Uterus (tissue), 4 donors: ENCODE measurements around the gene LRRC4B. TPM values are rescaled to one million over a fixed set of nuclear protein-coding genes. Genes with fewer than 3 reads are reported as not detected.

ENCODE experiments used
- DNase-seq, 2 donors: peaks; one replicate each; pipeline ENCODE4 v3.0.0-alpha.2; 2019 to 2020
- H3K27ac ChIP-seq, 2 donors: fragments of 200-600 bp; sonication (generic); 1 replicate in 1 of 2; 2 replicates in 1 of 2; pipeline ENCODE4 v1.5.1; 2016 to 2018
- H3K27me3 ChIP-seq, 2 donors: fragments of 200-600 bp; sonication (generic); one replicate each; pipeline ENCODE4 v1.5.1; 2018 to 2019; ENCODE audit warnings: control low read depth in 1 of 2
- H3K36me3 ChIP-seq, 2 donors: fragments of 200-600 bp; sonication (generic); one replicate each; pipeline ENCODE4 v1.5.1; 2019; ENCODE audit warnings: control low read depth in 1 of 2
- H3K4me1 ChIP-seq, 2 donors: fragments of 200-600 bp; sonication (generic); one replicate each; pipeline ENCODE4 v1.5.1; 2018 to 2019; ENCODE audit warnings: control low read depth in 1 of 2
- H3K4me3 ChIP-seq, 2 donors: fragments of 200-600 bp; sonication (generic); 1 replicate in 1 of 2; 2 replicates in 1 of 2; pipeline ENCODE4 v1.5.1; 2018 to 2019; ENCODE audit warnings: mild to moderate bottlenecking in 1 of 2
- H3K9me3 ChIP-seq, 2 donors: fragments of 200-600 bp; sonication (generic); one replicate each; pipeline ENCODE4 v1.5.1; 2019; ENCODE audit warnings: control low read depth in 1 of 2
- POLR2A ChIP-seq, 2 donors: fragments of 450-650 bp; IDR thresholded peaks; one replicate each; pipeline ENCODE4 v1.6.1; 2016; ENCODE audit warnings: antibody characterized with exemption in 2 of 2, mild to moderate bottlenecking in 1 of 2, moderate library complexity in 1 of 2
- intact Hi-C: fragments of 100-400 bp; cut with DNase I; formaldehyde crosslinking; loops from one replicate; pipeline ENCODE4 v1.15.1; 2023; ENCODE audit warnings: low total_unique reads
- total RNA-seq, 4 donors: library from RNA; depleted of rRNA in 3 of 4; stranded (reverse); fragments of >200 nt in 3 of 4; gene quantifications; one replicate each; pipeline versions ENCODE4 v1.1.0 to v1.2.4, GENCODE V29; 2014 to 2023
- TF ChIP-seq, protein P1 (sequence below), 4 experiments: fragments of 200-600 bp in 2 of 4; fragments of 450-650 bp in 2 of 4; sonication (generic) in 2 of 4; IDR thresholded peaks; one replicate each; pipeline ENCODE4 v1.5.1; 2016 to 2019; ENCODE audit warnings: antibody characterized with exemption in 4 of 4, mild to moderate bottlenecking in 2 of 4, moderate library complexity in 1 of 4
- donor health status: DM: yes; HTN: yes; CAD: no.

LRRC4B gene
- total RNA-seq, 4 donors from 2014 or later = 2.4 to 38.0 (median 13.2) TPM

DNA sequence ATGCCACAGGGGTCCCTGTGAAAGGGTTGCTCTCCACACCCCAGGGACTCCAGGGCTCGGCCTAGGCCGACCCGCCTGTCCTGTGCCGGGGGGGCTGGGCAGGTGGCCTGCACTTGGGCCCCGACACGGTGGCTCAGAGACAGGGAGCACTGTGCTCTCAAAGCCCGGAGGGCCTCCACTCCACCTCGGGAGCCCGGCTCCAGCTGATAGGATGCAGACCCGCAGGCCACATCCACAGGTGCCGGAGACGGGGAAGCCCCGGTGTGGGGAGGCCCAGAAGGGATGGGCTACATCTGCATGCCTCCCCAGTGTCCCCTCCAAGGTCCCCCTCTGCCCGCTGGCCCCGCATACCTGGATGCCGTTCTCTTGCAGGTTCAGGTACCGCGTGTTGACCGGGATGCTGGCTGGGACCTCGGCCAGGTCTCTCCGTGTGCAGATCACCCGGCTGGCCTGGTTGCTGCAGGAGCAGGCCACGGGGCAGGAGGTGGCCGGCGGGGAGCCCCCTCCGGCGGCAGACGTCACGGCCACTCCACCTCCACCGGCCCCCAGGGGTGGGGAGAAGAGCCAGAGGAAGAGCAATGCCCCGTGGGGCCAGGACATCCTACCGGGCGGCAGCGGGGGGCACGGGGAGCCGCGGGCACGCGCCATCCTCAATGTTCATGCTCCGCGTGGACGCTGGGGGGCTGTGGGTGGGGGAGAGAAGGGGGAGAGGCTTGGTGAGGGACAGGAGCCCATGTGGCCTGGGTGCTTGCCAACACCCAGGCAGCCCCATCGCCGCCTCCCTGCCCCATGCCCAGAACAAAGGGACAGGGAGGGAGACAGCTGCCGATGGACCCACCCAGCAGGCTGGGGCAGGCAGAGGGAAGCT, 19.8 kb downstream of the LRRC4B start:
- no peak overlapping the region for H3K4me3 ChIP-seq
- H3K27me3 ChIP-seq = no peaks in the 10 kb centered on the region
- H3K4me1 ChIP-seq = no peaks in the 10 kb centered on the region
- no peak overlapping the region for H3K27ac ChIP-seq
- intact Hi-C loops = no loop called here
- H3K36me3 ChIP-seq = no peaks in the 10 kb centered on the region
- no peaks in the 10 kb centered on the region for H3K9me3 ChIP-seq
- no peak for DNase-seq
- TF ChIP-seq, protein P1, sequence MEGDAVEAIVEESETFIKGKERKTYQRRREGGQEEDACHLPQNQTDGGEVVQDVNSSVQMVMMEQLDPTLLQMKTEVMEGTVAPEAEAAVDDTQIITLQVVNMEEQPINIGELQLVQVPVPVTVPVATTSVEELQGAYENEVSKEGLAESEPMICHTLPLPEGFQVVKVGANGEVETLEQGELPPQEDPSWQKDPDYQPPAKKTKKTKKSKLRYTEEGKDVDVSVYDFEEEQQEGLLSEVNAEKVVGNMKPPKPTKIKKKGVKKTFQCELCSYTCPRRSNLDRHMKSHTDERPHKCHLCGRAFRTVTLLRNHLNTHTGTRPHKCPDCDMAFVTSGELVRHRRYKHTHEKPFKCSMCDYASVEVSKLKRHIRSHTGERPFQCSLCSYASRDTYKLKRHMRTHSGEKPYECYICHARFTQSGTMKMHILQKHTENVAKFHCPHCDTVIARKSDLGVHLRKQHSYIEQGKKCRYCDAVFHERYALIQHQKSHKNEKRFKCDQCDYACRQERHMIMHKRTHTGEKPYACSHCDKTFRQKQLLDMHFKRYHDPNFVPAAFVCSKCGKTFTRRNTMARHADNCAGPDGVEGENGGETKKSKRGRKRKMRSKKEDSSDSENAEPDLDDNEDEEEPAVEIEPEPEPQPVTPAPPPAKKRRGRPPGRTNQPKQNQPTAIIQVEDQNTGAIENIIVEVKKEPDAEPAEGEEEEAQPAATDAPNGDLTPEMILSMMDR (IDR thresholded peaks at IDR 0.05) = no peak
- TF ChIP-seq POLR2A (IDR thresholded peaks at IDR 0.05) = no peak

DNA sequence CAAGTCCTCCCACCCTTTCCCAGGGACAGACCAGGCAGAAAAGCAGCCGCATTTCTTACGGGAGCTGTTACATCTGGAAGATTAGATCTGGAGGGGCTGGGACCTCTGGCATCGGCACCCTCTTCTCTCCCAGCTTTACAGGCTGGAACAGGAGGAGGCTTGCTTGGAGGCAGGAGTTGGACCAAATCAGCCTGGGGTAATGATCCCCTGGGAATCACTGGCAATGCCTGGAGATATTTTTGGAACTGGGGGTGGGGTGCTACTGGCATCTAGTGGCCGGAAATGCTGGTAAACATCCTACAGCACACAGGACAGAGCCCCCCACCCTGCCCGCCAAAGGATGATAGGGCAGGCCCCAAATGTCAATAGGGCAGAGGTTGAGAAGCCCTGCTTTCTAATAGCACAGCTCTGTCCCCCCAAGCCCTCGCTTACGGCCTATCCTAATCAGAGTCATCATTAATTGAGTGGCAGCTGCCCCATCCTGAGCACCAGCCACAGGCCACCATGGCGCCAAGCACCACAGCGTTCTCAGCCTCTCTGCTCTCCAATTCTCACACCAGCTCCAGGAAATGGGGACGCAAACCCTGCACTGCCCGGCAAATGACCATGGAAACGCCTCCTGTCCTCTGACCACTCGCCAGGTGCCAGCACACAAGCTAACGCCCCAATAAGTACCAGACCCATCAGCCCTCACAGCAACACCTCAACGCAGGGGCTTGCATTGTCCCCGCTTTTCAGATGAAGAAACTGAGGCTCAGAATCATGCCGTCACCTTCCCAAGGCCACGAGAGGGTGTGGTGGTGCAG, 20.6 kb downstream of the LRRC4B start:
- intact Hi-C loops = no loop called here
- H3K27ac ChIP-seq = no peak overlapping the region
- no peaks in the 10 kb centered on the region for H3K36me3 ChIP-seq
- H3K27me3 ChIP-seq = no peaks in the 10 kb centered on the region
- H3K9me3 ChIP-seq = no peaks in the 10 kb centered on the region
- H3K4me3 ChIP-seq = no peak overlapping the region
- DNase-seq = no peak
- H3K4me1 ChIP-seq = no peaks in the 10 kb centered on the region
- TF ChIP-seq, protein P1 (IDR thresholded peaks at IDR 0.05) = no peak
- no peak for TF ChIP-seq POLR2A (IDR thresholded peaks at IDR 0.05)

DNA sequence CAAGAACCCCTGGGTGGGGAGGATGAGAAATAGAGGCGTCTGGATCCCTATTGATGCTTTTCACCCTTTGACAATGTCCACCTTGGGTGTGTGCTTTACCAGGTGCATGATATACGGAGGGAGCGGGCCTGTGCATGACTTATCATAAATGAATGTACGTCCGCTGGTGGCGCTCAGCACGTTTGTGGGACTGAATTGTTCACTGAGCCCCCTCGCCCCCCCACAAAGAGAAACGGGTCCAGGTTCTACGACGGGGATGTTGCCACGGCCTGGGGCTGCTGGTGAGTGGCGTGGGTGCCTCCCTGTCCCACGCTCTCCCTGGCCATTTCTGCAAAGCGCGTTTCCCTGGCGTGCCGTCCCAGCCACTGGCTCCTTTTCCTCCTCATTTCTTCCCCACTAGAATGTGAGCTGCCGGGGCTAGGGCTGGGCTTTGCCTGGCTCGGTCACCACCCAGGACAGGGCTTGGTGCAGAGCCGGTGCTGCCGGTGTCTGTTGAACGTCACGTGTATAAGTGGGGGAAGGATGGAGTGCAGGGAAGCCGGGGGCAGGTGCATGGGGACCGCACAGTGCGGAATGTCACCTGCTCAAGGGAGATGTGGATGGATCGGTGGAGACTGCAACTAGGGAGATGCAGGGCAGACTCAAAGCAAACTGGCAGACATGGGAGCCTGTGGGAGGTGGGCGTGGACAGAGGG, 21.6 kb downstream of the LRRC4B start:
- Histone ChIP-seq H3K9me3 (no peaks in the 10 kb centered on the region), H3K27ac (no peak overlapping the region), H3K4me3 (no peak overlapping the region), H3K36me3 (no peaks in the 10 kb centered on the region), H3K4me1 (no peaks in the 10 kb centered on the region), H3K27me3 (no peaks in the 10 kb centered on the region)
- no peak for DNase-seq
- intact Hi-C loops = no loop called here
- TF ChIP-seq POLR2A (IDR thresholded peaks at IDR 0.05) = no peak

DNA sequence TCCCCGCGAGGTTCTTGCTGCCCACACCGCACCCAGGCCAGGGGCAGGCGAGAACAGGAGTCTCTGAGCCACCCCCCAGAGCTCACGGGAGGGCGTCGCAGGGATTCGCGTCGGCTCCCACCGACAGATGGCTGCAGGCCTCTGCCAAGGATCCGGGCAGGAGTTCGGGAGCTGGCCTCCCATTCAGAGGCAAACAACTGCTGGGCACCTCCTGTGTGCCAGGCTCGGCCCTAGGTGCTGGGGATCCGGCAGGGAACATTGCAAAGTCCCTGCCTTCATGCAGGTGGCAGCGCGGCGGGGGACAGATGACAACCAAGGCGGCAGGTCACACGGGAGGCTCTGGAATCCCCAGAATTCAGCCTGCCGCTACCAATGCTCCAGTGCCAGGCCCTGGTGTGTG, 25.3 kb downstream of the LRRC4B start:
- no peak overlapping the region for H3K4me3 ChIP-seq
- H3K4me1 ChIP-seq = no peaks in the 10 kb centered on the region
- H3K9me3 ChIP-seq = no peaks in the 10 kb centered on the region
- TF ChIP-seq, protein P1 (IDR thresholded peaks at IDR 0.05) = no peak
- TF ChIP-seq POLR2A (IDR thresholded peaks at IDR 0.05) = no peak
- intact Hi-C loops = no loop called here
- H3K27ac ChIP-seq = no peak overlapping the region
- no peaks in the 10 kb centered on the region for H3K36me3 ChIP-seq
- no peak for DNase-seq
- no peaks in the 10 kb centered on the region for H3K27me3 ChIP-seq

DNA sequence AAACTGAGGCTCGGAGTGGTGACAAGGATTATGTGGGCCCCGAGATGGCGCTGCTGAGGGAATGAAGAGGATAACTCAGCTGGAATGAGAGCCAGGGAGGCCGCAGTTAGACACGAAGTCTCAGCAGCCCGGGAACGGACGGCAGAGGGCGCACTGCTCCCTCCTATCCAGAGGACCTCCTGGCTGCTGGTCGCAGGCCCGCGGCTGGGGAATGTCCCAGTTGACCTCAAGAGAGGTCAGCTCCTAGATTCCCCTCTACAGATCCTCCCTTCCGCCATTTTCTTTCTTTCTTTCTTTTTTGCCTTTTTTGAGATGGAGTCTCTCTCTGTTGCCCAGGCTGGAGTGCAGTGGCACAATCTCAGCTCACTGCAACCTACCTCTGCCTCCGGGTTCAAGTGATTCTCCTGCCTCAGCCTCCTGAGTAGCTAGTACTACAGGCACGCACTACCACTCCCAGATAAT, 30.4 kb downstream of the LRRC4B start:
- Histone ChIP-seq H3K27ac (no peak overlapping the region), H3K27me3 (no peaks in the 10 kb centered on the region), H3K36me3 (no peaks in the 10 kb centered on the region), H3K4me1 (no peaks in the 10 kb centered on the region), H3K4me3 (no peak overlapping the region), H3K9me3 (peaks cover 0 to 4% of the 10 kb centered on the region in 2 donors)
- intact Hi-C loops = no loop called here
- DNase-seq = peak in 1 of 2 donors; percentile 47
- TF ChIP-seq, protein P1 (IDR thresholded peaks at IDR 0.05) = peak; percentile 30 to 58 (median 49)
- TF ChIP-seq POLR2A (IDR thresholded peaks at IDR 0.05) = no peak
